ENCODE data around the gene TOR1B. TPM values are rescaled to one million over a fixed set of nuclear protein-coding genes. Genes with fewer than 3 reads are reported as not detected.
A peak's percentile ranks its signal among the peaks of the same experiment; 100 is the strongest.
"Not testable (repeated sequence)": the region's sequence is repeated elsewhere in the genome, so short reads cannot be mapped to it uniquely, and the experiment has no call there.

The TOR1B gene
- total RNA-seq, 1 donor from 2014 or later = 19.8 TPM

DNA sequence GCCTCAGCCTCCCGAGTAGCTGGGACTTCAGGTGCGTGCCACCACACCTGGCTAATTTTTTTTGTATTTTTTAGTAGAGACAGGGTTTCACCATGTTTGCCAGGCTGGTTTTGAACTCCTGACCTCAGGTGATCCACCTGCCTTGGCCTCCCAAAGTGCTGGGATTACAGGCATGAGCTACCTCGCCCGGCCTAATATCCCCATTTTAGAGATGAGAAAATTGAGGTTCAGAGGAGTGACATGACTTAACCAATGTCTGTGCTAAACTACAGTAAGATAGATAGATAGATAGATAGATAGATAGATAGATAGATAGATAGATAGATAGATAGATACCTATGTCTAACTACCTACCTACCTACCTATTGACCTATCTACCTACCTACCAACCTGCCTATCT lies 26.9 kb upstream of the TOR1B start:
- DNase-seq (ENCODE audit: low read depth in 2 of 2) = not testable (repeated sequence)

- no peak for DNase-seq (ENCODE audit: low read depth in 2 of 2)
Measured at GRCh38 chr9:129776566-129776937, 26.4 kb upstream of the TOR1B start.

DNA sequence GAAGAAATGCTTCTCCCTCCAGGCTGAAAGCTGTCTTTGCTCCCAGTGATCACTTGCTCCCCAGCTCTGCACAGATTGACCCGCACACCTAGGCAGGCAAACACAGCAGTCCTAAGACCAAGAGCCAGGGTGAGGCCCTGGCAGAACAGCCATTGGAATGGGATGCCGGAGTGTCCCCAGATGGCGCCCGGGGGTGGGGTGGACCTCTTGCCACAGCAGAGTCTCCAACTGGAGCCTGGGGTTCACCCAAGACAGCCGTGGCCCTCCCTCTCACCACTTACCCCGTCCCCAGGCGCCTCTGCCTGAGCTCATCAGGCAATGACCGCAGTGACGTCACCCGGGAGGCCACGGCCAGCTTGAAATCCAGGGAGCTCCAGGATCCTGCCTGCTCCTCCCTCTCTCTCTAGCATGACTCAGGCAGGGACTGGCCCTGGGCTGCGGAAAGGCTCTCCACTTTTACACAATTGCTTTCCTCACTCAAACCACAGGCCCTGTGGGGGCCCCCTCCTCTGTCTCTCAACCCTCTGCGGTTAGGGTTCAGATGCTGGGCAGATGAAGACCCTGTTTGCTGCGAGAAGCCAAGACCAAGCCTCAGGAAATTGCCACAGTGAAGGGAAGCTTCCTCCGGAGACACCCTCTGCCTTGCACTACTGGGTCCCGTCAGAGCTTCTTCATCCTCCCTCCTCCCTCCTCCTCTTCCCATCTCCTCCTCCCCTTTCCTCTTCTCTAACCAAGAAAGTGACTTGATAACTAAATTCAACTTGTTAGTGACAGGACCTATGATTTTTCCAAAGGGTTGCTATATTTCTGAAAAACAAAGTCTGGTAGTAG lies 25.8 kb upstream of the TOR1B start:
- DNase-seq (ENCODE audit: low read depth in 2 of 2) = peak; percentile 73 to 97

- no peak for DNase-seq (ENCODE audit: low read depth in 2 of 2)
Measured at GRCh38 chr9:129777769-129778130, 25.2 kb upstream of the TOR1B start.

- no peak for DNase-seq (ENCODE audit: low read depth in 2 of 2)
Measured at GRCh38 chr9:129778469-129778868, 24.5 kb upstream of the TOR1B start.

DNA sequence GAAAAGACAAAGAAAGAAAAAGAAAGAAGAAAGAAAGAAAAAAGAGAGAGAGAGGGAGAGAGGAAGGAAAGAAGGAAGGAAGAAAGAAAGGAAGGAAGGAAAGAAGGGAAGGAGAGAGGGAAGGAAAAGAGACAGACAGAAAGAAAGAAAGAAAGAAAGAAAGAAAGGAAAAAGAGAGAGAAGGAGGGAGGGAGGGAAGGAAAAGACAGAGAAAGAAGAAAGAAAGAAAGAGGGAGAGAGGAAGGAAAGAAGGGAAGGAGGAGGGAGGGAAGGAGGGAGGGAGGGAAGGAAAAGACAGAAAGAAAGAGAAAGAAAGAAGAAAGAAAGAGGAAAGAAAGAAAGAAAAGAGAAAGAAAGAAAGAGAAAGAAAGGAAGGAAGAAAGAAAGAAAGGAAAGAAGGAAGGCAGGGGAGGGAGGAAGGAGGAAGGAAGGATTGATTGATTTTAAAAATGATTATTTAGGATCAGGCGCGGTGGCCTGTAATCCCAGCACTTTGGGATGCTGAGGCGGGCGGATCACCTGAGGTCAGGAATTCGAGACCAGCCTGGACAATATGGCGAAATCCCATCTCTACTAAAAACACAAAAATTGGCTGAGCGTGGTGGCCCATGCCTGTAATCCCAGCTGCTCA lies 23.3 kb upstream of the TOR1B start:
- DNase-seq (ENCODE audit: low read depth in 2 of 2) = no peak

DNA sequence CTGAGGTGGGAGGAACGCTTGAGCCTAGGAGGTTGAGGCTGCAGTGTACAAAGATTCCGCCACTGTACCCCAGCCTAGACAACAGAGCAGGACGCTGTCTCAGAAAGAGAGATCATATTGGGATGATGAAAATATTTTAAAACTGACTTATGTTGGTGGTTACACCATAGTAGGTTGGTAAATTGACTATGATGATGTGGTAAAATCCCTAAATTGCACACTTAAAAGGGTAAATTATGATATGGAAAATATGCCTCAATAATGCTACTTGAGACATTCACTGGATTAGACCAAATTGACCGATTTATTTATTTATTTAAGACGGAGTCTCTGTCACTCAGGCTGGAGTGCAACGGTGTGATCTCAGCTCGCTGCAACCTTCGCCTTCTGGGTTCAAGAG lies 21.9 kb upstream of the TOR1B start:
- no peak for DNase-seq (ENCODE audit: low read depth in 2 of 2)

GRCh38 chr9:129781981-129782380 lies 21.0 kb upstream of the TOR1B start:
- DNase-seq (ENCODE audit: low read depth in 2 of 2) = no peak

DNA sequence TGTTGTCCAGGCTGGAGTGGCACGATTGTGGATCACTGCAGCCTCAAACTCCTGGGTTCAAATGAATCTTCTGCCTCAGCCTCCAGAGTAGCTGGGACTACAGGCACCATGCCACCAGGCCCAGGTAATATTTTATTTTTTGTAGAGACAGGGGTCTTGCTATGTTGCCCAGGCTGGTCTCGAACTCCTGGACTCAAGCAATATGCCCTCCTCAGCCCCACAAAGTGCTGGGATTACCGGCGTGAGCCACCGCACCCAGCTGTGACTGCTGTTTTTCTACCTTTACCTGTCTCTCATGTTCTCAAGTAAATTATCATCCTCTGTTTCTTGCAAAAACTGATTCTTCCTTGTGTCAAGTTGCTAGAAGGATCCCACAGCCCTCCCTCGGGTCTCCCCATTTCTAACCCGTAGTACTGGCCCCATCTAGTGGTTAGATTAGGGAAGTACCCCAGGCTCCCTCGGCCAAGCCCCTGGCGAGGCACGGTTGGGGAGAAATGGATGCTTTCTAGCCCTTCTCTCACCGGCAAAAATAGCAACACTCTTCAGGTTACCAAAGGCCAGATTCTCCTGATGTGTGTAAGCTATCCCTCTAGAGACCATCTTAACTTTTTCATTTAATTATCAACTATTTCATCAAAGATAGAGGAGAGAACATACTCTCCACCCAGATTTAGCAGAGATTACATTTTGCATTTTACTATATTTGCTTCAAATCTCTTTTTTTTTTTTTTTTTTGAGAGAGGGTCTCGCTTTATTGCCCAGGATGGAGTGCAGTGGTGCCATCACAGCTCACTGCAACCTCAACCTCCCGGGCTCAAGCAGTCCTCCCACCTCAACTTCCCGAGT lies 19.2 kb upstream of the TOR1B start:
- peak; percentile 70 to 75 for DNase-seq (ENCODE audit: low read depth in 2 of 2)

DNA sequence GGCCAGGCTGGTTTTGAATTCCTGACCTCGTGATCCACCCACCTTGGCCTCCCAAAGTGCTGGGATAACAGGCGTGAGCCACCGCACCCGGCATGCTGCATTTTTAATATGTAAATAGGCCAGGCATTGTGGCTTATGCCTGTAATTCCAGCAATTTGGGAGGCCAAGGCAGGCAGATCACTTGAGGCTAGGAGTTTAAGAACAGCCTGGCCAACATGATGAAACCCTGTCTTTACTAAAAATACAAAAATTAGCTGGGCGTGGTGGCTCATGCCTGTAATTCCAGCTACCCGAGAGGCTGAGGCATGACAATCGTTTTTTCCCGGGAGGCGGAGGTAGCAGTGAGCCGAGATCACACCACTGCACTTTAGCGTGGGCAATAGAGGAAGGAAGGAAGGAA lies 18.0 kb upstream of the TOR1B start:
- not testable (repeated sequence) for DNase-seq (ENCODE audit: low read depth in 2 of 2)

DNA sequence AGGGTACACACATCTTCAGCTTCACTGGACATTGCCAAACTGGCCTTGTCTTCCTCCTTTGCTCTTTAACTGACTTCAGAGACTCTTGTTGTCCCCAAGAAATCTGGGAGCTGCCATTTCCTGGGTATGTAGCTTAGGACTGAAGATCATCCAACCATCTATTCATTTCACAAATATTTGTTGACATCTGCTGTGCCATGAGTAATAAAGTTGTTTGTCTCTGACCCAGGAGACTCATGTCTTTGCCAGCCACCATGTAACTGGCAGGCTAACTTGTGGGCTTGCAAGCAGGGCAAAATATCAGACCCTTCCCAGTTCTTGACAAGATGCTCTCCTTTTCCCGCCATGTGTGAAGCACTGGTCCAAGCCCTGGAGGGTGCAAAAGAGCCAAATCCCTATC lies 17.1 kb upstream of the TOR1B start:
- DNase-seq (ENCODE audit: low read depth in 2 of 2) = no peak

GRCh38 chr9:129786481-129786880 lies 16.5 kb upstream of the TOR1B start:
- no peak for DNase-seq (ENCODE audit: low read depth in 2 of 2)

- DNase-seq (ENCODE audit: low read depth in 2 of 2) = no peak
Measured at GRCh38 chr9:129794549-129794948, 8.4 kb upstream of the TOR1B start.

DNA sequence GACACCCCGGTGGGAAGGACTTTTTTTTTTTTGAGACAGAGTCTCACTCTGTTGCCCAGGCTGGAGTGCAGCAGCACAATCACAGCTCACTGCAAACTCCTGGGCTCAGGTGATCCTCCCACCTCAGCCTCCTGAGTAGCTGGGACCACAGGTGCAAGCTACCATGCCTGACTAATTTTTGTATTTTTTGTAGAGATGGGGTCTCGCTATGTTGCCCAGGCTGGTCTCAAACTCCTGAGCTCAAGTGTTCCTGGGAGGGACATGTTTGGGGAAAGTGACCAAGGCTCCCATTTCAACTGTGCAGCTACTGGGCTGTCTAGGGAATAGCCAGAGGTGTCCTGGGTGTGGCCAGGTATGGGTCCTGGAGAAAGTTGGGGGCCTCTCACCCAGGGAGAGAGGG lies 7.0 kb upstream of the TOR1B start:
- DNase-seq (ENCODE audit: low read depth in 2 of 2) = not testable (repeated sequence)

DNA sequence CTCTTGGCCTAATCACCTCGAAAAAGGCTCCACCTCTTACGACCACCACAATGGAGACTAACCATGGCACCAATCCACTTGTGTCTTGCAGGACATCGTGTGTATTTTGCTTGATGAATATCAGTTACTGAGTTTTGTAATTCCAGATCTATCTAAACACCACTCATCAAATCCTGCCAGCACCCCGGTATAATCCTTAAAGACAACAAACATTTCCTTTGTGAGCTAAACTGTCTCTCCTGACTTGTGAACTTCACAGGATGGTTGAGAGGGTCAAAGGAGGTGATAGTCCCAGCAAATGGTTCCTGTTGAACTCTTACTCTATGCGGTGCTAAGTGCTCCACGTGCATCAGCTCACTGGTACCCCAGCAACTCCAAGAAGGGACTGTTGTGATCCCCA lies 4.0 kb upstream of the TOR1B start:
- no peak for DNase-seq (ENCODE audit: low read depth in 2 of 2)

DNA sequence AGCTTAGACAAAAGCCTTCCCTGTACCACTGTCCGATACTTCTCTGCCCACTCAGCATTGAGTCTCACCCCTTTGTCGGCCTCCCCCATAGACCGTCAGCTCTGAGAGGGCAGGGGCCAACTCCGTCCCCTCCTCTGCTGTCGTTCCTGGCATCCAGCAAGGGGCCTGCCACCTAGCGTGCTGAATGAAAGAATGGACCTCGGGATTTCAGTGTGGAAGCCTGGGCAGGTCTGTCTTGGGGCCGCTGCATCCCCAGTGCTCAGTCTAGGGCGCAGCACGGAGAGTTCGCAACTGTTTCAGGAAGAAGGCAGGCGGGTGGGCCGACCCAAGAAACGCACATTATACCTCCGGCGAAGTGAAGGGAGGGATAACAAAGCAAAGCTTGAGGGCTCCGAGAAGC lies 1.5 kb upstream of the TOR1B start:
- DNase-seq (ENCODE audit: low read depth in 2 of 2) = no peak

DNA sequence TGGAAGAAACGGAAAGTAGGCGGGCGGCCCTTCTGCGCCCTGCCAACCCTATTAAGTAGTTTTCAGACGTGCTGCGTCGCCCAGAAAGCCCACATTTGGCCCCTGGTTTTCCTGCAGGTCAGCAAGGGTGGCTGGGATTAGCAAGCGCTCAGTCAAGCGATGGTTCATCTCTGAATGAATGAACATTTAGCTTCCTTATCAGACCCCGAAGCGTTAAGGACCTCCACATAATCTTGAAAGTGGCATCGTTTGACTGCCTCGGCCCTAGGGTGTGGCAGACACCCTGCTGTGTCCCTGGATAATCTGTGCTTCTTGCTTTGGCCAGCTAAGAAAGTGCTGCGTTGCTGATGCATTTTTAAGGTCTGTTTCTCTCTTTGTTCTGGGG lies 684 bp downstream of the TOR1B start:
- DNase-seq (ENCODE audit: low read depth in 2 of 2) = no peak

GRCh38 chr9:129806061-129806460 lies 3.1 kb downstream of the TOR1B start:
- DNase-seq (ENCODE audit: low read depth in 2 of 2) = no peak

- no peak for DNase-seq (ENCODE audit: low read depth in 2 of 2)
Measured at GRCh38 chr9:129809346-129809745, 6.4 kb downstream of the TOR1B start.

GRCh38 chr9:129810116-129810515 lies 7.1 kb downstream of the TOR1B start:
- DNase-seq (ENCODE audit: low read depth in 2 of 2) = no peak

DNA sequence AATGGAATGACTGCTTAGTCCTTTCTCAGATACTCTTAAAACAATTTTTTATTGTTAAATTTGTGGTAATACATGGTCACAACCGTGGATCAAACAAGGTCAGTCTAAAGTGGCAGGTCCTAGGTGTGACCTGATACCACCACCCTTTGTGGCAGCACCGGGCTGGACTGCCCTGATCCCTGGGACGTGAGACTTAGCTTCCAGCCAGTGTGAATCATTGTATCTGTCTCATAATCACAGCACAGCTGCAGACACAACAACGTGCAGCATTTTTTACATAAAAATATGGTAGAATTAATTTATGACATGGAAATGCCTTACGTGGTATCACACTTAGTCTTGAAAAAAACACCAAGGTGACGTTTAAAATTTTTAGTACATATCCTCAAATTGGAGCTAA lies 7.8 kb downstream of the TOR1B start:
- DNase-seq (ENCODE audit: low read depth in 2 of 2) = no peak

GRCh38 chr9:129811967-129812363 lies 9.0 kb downstream of the TOR1B start:
- DNase-seq (ENCODE audit: low read depth in 2 of 2) = no peak

DNA sequence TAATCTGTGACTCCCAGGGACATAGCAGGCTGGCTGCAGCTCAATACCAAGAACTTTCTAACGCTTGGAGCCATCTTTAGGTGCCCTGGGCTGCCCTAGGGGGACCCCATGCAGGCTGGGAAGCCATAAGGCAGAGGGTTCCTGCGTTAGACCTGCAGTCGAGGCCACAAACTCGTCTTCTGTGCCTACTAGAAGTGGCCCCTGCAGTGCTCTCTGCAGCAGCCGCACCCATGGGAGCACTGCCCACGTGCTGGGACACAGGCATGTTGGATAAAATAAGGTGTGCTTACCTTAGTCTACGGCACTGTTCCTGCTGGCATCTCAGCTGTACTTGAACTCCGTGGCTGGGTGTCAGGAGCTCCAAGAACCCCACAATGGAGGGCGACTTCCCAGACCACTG lies 9.4 kb downstream of the TOR1B start:
- no peak for DNase-seq (ENCODE audit: low read depth in 2 of 2)

Measured in lung microvascular endothelial cell (primary cell).